Cardiac muscle cell (in vitro differentiated cells and primary cell): ENCODE data around the gene SIX4. TPM values are rescaled to one million over a fixed set of nuclear protein-coding genes. Genes with fewer than 3 reads are reported as not detected.

Experiments
- DNase-seq, 2 donors: peaks; one replicate each; pipeline versions ENCODE4 v3.0.0 to v3.0.0-alpha.2; 2010 to 2017; ENCODE audit warnings: low read depth in 1 of 2, low spot score in 1 of 2
- H3K27ac ChIP-seq: fragments of 200-600 bp; sonication (generic); 2 replicates; pipeline ENCODE4 v1.5.1; 2016
- H3K27me3 ChIP-seq: fragments of 200-600 bp; sonication (generic); 2 replicates; pipeline ENCODE4 v1.6.0; 2016; ENCODE audit warnings: control low read depth
- H3K36me3 ChIP-seq: fragments of 200-600 bp; sonication (generic); 2 replicates; pipeline ENCODE4 v1.5.1; 2016; ENCODE audit warnings: control low read depth
- H3K4me1 ChIP-seq: fragments of 200-600 bp; sonication (generic); 2 replicates; pipeline ENCODE4 v1.8.1; 2017; ENCODE audit warnings: low read depth, mild to moderate bottlenecking, mixed run types
- H3K4me3 ChIP-seq: fragments of 200-600 bp; sonication (generic); 2 replicates; pipeline ENCODE4 v1.5.1; 2016; ENCODE audit warnings: mild to moderate bottlenecking
- H3K9me3 ChIP-seq: fragments of 200-600 bp; sonication (generic); 2 replicates; pipeline ENCODE4 v1.5.1; 2017; ENCODE audit warnings: low read depth, mild to moderate bottlenecking, control low read depth
- CTCF ChIP-seq: IDR thresholded peaks from 2 replicates; pipeline ENCODE4 v1.5.1; 2012; ENCODE audit warnings: low read depth, mild to moderate bottlenecking, low read length
- polyA plus RNA-seq: library from polyadenylated mRNA; unstranded; fragments of >200 nt; fragmentation: Nextera tagmentation; extraction: Ambion mirVana; gene quantifications from 2 replicates; pipeline ENCODE4 v1.2.1, GENCODE V29; 2016
- total RNA-seq: library from RNA; depleted of rRNA; stranded (reverse); fragments of >200 nt; gene quantifications from 2 replicates; pipeline ENCODE4 v1.2.3, GENCODE V29; 2016

SIX4 gene
- total and polyA plus RNA-seq, 2 experiments from 2014 or later, result 3.4 to 25.0 TPM

DNA sequence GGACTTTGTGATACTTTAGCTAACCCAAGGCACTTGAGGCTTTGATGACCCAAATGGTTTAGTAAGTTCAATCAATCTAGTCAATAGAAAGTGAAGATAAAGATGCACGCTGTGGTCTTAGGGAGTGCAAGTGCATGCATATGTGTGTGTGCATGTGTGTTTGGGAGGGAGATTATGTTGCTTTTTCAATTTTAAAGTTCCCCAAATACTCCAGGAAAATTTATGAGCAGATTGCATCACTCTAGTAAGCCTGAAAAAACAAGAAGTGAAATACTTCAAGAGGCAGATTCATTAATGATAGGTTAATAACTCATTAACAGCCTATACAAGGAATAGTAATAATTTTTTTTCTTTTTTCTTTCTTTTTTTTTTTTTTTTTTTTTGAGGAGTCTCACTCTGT, 62.4 kb downstream of the SIX4 start:
- Histone ChIP-seq H3K9me3 (no peaks in the 10 kb centered on the region), H3K4me1 (peaks cover 11% of the 10 kb centered on the region), H3K27me3 (peaks cover 49% of the 10 kb centered on the region), H3K27ac (no peak overlapping the region), H3K36me3 (no peaks in the 10 kb centered on the region), H3K4me3 (no peak overlapping the region)
- no peak for TF ChIP-seq CTCF
- DNase-seq, result no peak

Other genes with a start within 250 kb of the SIX4 start
- 0.56 and 2.2 TPM in 2 replicates for gene C14orf39, start 238.3 kb downstream of the SIX4 start, total RNA-seq
- gene C14orf39, start 238.3 kb downstream of the SIX4 start, polyA plus RNA-seq, result 1.5 and 4.2 TPM in 2 replicates
- not detected in 2 replicates for gene SIX6, start 215.2 kb downstream of the SIX4 start, total RNA-seq
- gene SIX6, start 215.2 kb downstream of the SIX4 start, polyA plus RNA-seq, result not detected in 2 replicates
- 0.12 and 1.8 TPM in 2 replicates for gene SIX1, start 74.9 kb downstream of the SIX4 start, total RNA-seq
- 0.06 and 0.46 TPM in 2 replicates for gene SIX1, start 74.9 kb downstream of the SIX4 start, polyA plus RNA-seq
- 22.2 and 31.7 TPM in 2 replicates for gene MNAT1, start 10.4 kb upstream of the SIX4 start, total RNA-seq
- gene MNAT1, start 10.4 kb upstream of the SIX4 start, polyA plus RNA-seq, result 55.2 and 59.0 TPM in 2 replicates